Measurements from ENCODE around the gene TBC1D22A.

DNA sequence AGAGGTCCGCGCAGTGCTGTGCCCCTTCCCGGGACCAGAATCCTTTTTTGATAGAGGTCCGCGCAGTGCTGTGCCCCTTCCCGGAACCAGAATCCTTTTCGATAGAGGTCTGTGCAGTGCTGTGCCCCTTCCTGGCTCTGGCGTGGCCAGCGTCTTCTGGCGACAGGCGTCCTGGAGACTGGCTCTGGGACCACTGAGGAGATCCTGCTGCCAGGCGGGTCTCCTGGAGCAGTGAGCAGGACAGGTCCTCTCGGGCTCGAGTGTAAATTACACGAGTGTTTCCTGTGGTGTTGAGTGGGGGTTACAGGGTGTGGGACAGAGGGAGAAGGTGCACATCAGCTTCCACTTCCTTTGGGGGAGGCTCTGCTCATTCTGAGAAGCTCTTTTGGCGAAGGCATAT, 98.1 kb downstream of the TBC1D22A start:
- TF ChIP-seq, protein P1, sequence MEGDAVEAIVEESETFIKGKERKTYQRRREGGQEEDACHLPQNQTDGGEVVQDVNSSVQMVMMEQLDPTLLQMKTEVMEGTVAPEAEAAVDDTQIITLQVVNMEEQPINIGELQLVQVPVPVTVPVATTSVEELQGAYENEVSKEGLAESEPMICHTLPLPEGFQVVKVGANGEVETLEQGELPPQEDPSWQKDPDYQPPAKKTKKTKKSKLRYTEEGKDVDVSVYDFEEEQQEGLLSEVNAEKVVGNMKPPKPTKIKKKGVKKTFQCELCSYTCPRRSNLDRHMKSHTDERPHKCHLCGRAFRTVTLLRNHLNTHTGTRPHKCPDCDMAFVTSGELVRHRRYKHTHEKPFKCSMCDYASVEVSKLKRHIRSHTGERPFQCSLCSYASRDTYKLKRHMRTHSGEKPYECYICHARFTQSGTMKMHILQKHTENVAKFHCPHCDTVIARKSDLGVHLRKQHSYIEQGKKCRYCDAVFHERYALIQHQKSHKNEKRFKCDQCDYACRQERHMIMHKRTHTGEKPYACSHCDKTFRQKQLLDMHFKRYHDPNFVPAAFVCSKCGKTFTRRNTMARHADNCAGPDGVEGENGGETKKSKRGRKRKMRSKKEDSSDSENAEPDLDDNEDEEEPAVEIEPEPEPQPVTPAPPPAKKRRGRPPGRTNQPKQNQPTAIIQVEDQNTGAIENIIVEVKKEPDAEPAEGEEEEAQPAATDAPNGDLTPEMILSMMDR (IDR thresholded peaks at IDR 0.05; ENCODE audit: low read depth, low read length): no peak
- no peak for TF ChIP-seq EZH2phosphoT487 (IDR thresholded peaks at IDR 0.05; ENCODE audit: low read depth)

Data from OCI-LY3 (cell line).